ENCODE data around the gene HLA-DRB5. TPM values are rescaled to one million over a fixed set of nuclear protein-coding genes. Genes with fewer than 3 reads are reported as not detected.

HLA-DRB5 gene
- total and polyA plus RNA-seq, 2 experiments from 2014 or later = 0.19 TPM; not detected in 1

DNA sequence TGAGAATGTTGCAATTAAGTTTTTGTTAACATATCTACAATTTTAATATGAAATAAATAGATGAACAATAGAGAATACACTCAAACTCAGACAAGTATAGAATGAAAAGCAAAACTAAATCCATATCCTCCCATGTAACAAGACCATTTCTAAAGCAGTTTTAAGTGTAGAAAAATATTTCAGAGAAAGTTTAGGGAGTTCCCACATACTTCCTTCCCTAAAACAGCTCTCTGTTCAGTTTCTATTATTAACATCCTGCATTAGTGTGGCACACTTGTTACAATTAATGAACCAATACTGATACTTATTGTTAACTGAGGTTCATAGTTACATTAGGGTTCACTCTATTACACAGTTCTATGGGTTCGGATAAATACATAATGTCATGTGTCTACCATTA lies 38.4 kb downstream of the HLA-DRB5 start:
- in situ Hi-C loops (cut with MboI) = no loop called here
- TF ChIP-seq EZH2 (IDR thresholded peaks at IDR 0.05; ENCODE audit: insufficient read depth, poor library complexity, severe bottlenecking) = no peak
- no peak overlapping the region for H3K9ac ChIP-seq
- H3K27me3 ChIP-seq (replicated peaks; ENCODE audit: insufficient read depth) = no peaks in the 10 kb centered on the region
- no peak overlapping the region for H2AFZ ChIP-seq
- H3K79me2 ChIP-seq (ENCODE audit: insufficient read depth) = no peaks in the 10 kb centered on the region
- no peak for DNase-seq
- no peak overlapping the region for H3K27ac ChIP-seq
- H3K9me3 ChIP-seq (ENCODE audit: low read depth) = no peaks in the 10 kb centered on the region
- H3K4me2 ChIP-seq (ENCODE audit: unreplicated experiment) = no peak overlapping the region
- H3K4me3 ChIP-seq = no peak overlapping the region
- WGBS, 2 experiments (ENCODE audit: low coverage in 1 of 2, low lambda C conversion rate in 2 of 2, missing lambda C conversion rate in 2 of 2) = 0% methylated on average over 1 of the region's 1 CpG
- no peaks in the 10 kb centered on the region for H3K9me2 ChIP-seq (ENCODE audit: insufficient read depth)
- no peaks in the 10 kb centered on the region for H3K4me1 ChIP-seq (ENCODE audit: insufficient read depth)
- H3K36me3 ChIP-seq (ENCODE audit: low read depth) = no peaks in the 10 kb centered on the region
- H3F3A ChIP-seq (ENCODE audit: insufficient read depth) = no peaks in the 10 kb centered on the region
- H4K20me1 ChIP-seq (ENCODE audit: insufficient read depth) = no peaks in the 10 kb centered on the region

DNA sequence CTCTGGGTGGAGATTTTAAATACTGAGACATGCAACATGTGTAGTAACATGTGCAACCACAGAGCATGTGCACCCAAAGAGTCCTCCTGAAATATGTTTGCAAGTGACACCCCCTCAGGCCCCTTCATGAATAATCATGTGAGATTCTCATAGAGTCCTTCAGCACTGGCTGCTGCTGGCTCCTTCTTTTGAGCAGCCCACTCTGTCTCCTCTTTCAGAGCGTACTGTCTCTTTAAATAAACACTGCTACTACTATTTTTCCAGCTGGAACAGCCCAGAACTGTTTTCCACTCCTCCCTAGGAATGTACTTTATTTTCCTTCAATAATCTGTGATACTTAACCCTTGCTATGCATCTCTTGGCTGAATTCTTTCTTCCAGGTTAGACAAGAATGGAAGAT lies 42.0 kb downstream of the HLA-DRB5 start:
- Histone ChIP-seq H3K27me3 (replicated peaks; ENCODE audit: insufficient read depth) (peaks cover 4% of the 10 kb centered on the region; the same call in 1 of the 2 replicates), H3K9me3 (ENCODE audit: low read depth) (no peaks in the 10 kb centered on the region), H3K36me3 (ENCODE audit: low read depth) (no peaks in the 10 kb centered on the region), H2AFZ (no peak overlapping the region), H4K20me1 (ENCODE audit: insufficient read depth) (no peaks in the 10 kb centered on the region), H3K79me2 (ENCODE audit: insufficient read depth) (no peaks in the 10 kb centered on the region), H3K4me1 (ENCODE audit: insufficient read depth) (no peaks in the 10 kb centered on the region), H3K9me2 (ENCODE audit: insufficient read depth) (no peaks in the 10 kb centered on the region), H3K27ac (no peak overlapping the region), H3F3A (ENCODE audit: insufficient read depth) (no peaks in the 10 kb centered on the region), H3K4me2 (ENCODE audit: unreplicated experiment) (no peak overlapping the region), H3K9ac (no peak overlapping the region), H3K4me3 (no peak overlapping the region)
- DNase-seq = no peak
- TF ChIP-seq EZH2phosphoT487 (IDR thresholded peaks at IDR 0.05; ENCODE audit: insufficient read depth, low read depth) (no peak), EZH2 (IDR thresholded peaks at IDR 0.05; ENCODE audit: insufficient read depth, poor library complexity, severe bottlenecking) (no peak)
- in situ Hi-C loops (cut with MboI) = no loop called here
- WGBS, 2 experiments (ENCODE audit: low coverage in 1 of 2, low lambda C conversion rate in 2 of 2, missing lambda C conversion rate in 2 of 2) = no CpG with 5 or more reads among the region's 1 CpG

DNA sequence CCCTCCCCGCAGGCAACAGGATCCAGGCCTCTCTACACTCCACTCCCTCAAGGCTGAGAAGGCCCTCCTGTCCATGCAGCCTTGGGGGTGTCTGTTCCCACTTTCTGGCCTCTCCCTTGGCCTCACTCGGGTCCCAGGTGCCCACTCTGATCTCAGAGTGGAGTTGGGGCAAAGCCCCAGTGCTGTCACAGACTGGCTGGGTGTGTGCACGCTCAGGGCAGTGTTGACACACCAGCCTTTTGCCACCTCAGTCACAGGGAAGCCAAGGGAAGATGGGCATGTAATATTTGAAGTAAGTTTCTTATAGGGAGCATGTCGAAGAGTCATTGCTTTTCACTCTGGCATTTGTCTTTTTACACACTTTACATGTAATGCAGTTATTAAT lies 45.5 kb downstream of the HLA-DRB5 start:
- no peak for TF ChIP-seq EZH2 (IDR thresholded peaks at IDR 0.05; ENCODE audit: insufficient read depth, poor library complexity, severe bottlenecking)
- TF ChIP-seq EZH2phosphoT487 (IDR thresholded peaks at IDR 0.05; ENCODE audit: insufficient read depth, low read depth) = no peak
- WGBS, 2 experiments (ENCODE audit: low coverage in 1 of 2, low lambda C conversion rate in 2 of 2, missing lambda C conversion rate in 2 of 2) = 16 to 17% methylated on average over 4 of the region's 4 CpGs

GRCh38 chr6:32483968-32484613 lies 46.0 kb downstream of the HLA-DRB5 start:
- H3K79me2 ChIP-seq (ENCODE audit: insufficient read depth) = no peaks in the 10 kb centered on the region
- H3K36me3 ChIP-seq (ENCODE audit: low read depth) = no peaks in the 10 kb centered on the region
- H4K20me1 ChIP-seq (ENCODE audit: insufficient read depth) = no peaks in the 10 kb centered on the region
- H3K9ac ChIP-seq = no peak overlapping the region
- TF ChIP-seq EZH2 (IDR thresholded peaks at IDR 0.05; ENCODE audit: insufficient read depth, poor library complexity, severe bottlenecking) (no peak), EZH2phosphoT487 (IDR thresholded peaks at IDR 0.05; ENCODE audit: insufficient read depth, low read depth) (no peak)
- H3K4me3 ChIP-seq = no peak overlapping the region
- WGBS, 2 experiments (ENCODE audit: low coverage in 1 of 2, low lambda C conversion rate in 2 of 2, missing lambda C conversion rate in 2 of 2) = 38 to 40% methylated on average over 26 of the region's 26 CpGs
- H3F3A ChIP-seq (ENCODE audit: insufficient read depth) = no peaks in the 10 kb centered on the region
- no peaks in the 10 kb centered on the region for H3K9me3 ChIP-seq (ENCODE audit: low read depth)
- H3K9me2 ChIP-seq (ENCODE audit: insufficient read depth) = no peaks in the 10 kb centered on the region
- no peak overlapping the region for H2AFZ ChIP-seq
- in situ Hi-C loops (cut with MboI) = no loop called here
- H3K27ac ChIP-seq = no peak overlapping the region
- no peak for DNase-seq
- no peak overlapping the region for H3K4me2 ChIP-seq (ENCODE audit: unreplicated experiment)
- H3K27me3 ChIP-seq (replicated peaks; ENCODE audit: insufficient read depth) = peaks cover 7% of the 10 kb centered on the region
- H3K4me1 ChIP-seq (ENCODE audit: insufficient read depth) = no peaks in the 10 kb centered on the region

More for the DNA sequence above, 45.5 kb downstream of the HLA-DRB5 start:
- no peaks in the 10 kb centered on the region for H3K36me3 ChIP-seq (ENCODE audit: low read depth)
- H3K79me2 ChIP-seq (ENCODE audit: insufficient read depth) = no peaks in the 10 kb centered on the region
- no peak overlapping the region for H3K4me2 ChIP-seq (ENCODE audit: unreplicated experiment)
- DNase-seq = no peak
- no peaks in the 10 kb centered on the region for H3F3A ChIP-seq (ENCODE audit: insufficient read depth)
- no peaks in the 10 kb centered on the region for H3K9me3 ChIP-seq (ENCODE audit: low read depth)
- H4K20me1 ChIP-seq (ENCODE audit: insufficient read depth) = no peaks in the 10 kb centered on the region
- in situ Hi-C loops (cut with MboI) = no loop called here
- no peak overlapping the region for H3K27ac ChIP-seq
- H3K4me3 ChIP-seq = no peak overlapping the region
- no peaks in the 10 kb centered on the region for H3K4me1 ChIP-seq (ENCODE audit: insufficient read depth)
- no peaks in the 10 kb centered on the region for H3K9me2 ChIP-seq (ENCODE audit: insufficient read depth)
- H2AFZ ChIP-seq = no peak overlapping the region
- peaks cover 7% of the 10 kb centered on the region for H3K27me3 ChIP-seq (replicated peaks; ENCODE audit: insufficient read depth)
- no peak overlapping the region for H3K9ac ChIP-seq
